ENCODE measurements around the gene ARAP1.
A peak's percentile ranks its signal among the peaks of the same experiment; 100 is the strongest.

The ARAP1 gene

DNA sequence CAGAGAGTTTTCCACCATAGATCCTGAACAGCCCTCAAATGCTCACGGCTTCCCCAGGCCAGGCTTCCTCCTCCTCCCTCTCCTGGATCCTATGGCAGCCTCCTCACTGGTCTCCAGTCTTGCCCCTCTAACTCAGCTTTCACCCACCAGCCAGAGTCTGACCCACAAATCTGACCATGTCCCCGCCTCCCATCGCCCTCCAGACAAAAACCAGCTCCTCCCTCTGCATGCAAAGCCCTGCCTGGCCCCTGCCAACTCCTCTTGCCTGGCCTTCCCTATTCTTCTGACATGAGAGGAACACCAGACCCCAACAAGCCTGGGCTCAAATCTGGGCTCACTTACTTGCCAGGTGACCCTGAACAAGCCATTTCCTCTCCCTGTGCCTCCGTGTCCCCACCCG lies 45.6 kb downstream of the ARAP1 start:
- no peak for DNase-seq (ENCODE audit: low read depth in 1 of 2, low spot score in 1 of 2)
- in situ Hi-C loops (cut with HindIII; ENCODE audit: low pct_unique_long_range_greater_than_20kb, low sequenced_read_pairs), result no loop called here
- TF ChIP-seq JUND (IDR thresholded peaks at IDR 0.05; ENCODE audit: low read depth), result no peak

- in situ Hi-C loops (cut with HindIII; ENCODE audit: low pct_unique_long_range_greater_than_20kb, low sequenced_read_pairs), result no loop called here
- no peak for TF ChIP-seq JUND (IDR thresholded peaks at IDR 0.05; ENCODE audit: low read depth)
- no peak for DNase-seq (ENCODE audit: low read depth in 1 of 2, low spot score in 1 of 2)
These were observed 46.5 kb downstream of the ARAP1 start for GRCh38 chr11:72705442-72706365.

DNA sequence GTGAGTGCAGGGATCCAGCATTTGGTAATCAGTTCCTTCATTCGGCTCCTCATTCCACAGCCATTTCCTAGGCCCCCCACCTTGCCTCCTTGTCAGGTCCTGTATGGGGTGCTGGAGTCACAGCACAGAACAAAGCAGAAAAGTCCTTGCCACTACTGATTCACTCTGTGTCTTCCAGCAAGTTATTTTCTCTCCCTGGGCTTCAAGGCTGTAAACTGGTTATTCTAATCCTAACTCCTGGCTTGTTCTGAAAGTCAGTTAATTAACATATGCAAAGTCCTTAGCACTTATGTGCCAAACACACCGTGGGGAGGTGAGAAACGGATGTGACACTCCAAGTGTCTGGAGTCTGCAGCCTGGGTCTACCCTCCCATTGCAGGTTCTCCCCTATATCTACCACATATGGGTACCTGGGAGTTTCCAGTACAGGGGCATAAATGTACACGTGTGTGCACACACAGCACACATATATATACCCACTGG lies 47.4 kb downstream of the ARAP1 start:
- no peak for DNase-seq (ENCODE audit: low read depth in 1 of 2, low spot score in 1 of 2)
- TF ChIP-seq JUND (IDR thresholded peaks at IDR 0.05; ENCODE audit: low read depth), result no peak
- in situ Hi-C loops (cut with HindIII; ENCODE audit: low pct_unique_long_range_greater_than_20kb, low sequenced_read_pairs), result no loop called here

- in situ Hi-C loops (cut with HindIII; ENCODE audit: low pct_unique_long_range_greater_than_20kb, low sequenced_read_pairs), result no loop called here
These were observed 48.0 kb downstream of the ARAP1 start for GRCh38 chr11:72704028-72704782.

DNA sequence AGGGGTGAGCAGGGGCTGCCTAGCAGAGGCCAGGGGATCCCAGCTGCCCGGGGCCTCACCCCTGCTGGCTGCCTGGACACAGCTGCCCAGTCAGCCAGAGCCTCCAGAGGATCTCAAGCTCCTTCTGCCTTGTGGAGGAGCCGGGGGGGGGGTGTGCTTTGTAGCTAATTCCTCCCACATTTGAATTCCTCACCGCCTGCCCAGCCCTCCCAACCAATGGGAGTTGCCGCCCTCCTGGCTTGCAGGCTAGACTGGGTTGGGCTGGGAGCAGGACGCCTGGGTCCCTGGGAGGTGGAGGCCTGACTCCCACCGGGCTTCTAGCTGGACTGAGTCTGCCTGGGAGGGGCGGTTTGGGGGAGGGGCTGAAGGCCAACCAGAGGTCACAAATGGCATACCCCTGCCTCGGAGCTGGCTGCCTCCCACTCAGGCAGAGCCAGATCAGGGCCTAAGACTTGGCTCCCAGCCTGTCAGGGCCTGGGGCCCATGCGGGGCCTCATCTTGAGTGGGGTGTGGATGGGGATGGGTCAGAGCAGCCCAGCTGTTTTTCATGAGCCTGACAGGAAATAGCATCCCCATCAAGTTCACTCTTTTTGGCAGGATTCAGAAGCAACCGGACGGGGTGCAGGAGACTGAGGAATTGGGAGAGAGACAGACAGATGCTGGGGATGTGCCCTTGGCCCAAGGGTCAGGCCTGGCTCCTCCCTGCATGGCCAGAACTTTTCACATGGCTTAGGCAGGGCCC lies 48.8 kb downstream of the ARAP1 start:
- peak; percentile 81 to 88 for DNase-seq (ENCODE audit: low read depth in 1 of 2, low spot score in 1 of 2)
- no peak for TF ChIP-seq JUND (IDR thresholded peaks at IDR 0.05; ENCODE audit: low read depth)
- in situ Hi-C loops (cut with HindIII; ENCODE audit: low pct_unique_long_range_greater_than_20kb, low sequenced_read_pairs), result no loop called here

More at GRCh38 chr11:72704028-72704782, 48.0 kb downstream of the ARAP1 start:
- no peak for TF ChIP-seq JUND (IDR thresholded peaks at IDR 0.05; ENCODE audit: low read depth)
- DNase-seq (ENCODE audit: low read depth in 1 of 2, low spot score in 1 of 2), result no peak

GRCh38 chr11:72702577-72703241 lies 49.5 kb downstream of the ARAP1 start:
- TF ChIP-seq JUND (IDR thresholded peaks at IDR 0.05; ENCODE audit: low read depth), result no peak
- no peak for DNase-seq (ENCODE audit: low read depth in 1 of 2, low spot score in 1 of 2)
- in situ Hi-C loops (cut with HindIII; ENCODE audit: low pct_unique_long_range_greater_than_20kb, low sequenced_read_pairs), result no loop called here

- in situ Hi-C loops (cut with HindIII; ENCODE audit: low pct_unique_long_range_greater_than_20kb, low sequenced_read_pairs), result no loop called here
- DNase-seq (ENCODE audit: low read depth in 1 of 2, low spot score in 1 of 2), result no peak
- TF ChIP-seq JUND (IDR thresholded peaks at IDR 0.05; ENCODE audit: low read depth), result no peak
These were observed 50.1 kb downstream of the ARAP1 start for GRCh38 chr11:72702096-72702495.

DNA sequence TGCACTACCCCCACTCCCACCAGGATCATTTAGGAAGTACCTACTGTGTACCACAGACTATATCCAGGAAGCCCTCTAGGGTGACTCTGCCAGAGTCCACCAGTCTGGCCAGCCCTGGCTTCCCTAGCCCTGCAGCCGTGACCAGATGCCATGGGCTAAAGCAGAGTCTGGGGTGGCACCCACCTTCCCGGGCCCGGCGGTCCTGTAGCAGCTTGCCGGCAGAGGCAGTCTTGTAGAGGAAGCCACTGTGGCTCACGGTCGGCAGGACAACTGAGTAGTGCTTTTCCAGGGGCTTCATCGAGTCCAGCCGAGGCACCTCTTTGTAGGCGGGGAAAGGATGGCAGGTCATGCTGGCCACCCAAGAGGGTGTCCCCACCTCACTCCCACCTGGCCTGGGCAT lies 50.7 kb downstream of the ARAP1 start:
- no peak for DNase-seq (ENCODE audit: low read depth in 1 of 2, low spot score in 1 of 2)
- TF ChIP-seq JUND (IDR thresholded peaks at IDR 0.05; ENCODE audit: low read depth), result no peak
- in situ Hi-C loops (cut with HindIII; ENCODE audit: low pct_unique_long_range_greater_than_20kb, low sequenced_read_pairs), result no loop called here

DNA sequence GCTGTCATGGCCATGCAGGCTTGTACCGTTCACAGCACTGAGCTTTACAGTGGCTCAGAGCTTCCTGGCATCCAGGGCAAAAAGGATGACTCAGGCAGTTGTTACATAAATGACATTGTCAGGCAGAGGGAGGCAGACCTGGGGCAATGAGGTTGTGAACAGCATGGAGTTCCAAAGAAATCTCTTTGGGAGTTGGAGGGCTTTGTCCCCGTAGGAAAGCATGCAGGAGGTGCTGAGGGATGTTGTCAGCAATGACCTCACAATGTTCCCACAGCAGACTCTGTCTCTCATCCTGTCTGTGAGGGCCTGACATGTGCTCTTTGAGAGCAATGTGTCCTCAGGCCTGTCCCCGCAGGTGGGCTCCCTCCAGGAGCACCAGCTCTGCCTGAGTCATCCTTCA lies 52.1 kb downstream of the ARAP1 start:
- in situ Hi-C loops (cut with HindIII; ENCODE audit: low pct_unique_long_range_greater_than_20kb, low sequenced_read_pairs), result no loop called here
- no peak for TF ChIP-seq JUND (IDR thresholded peaks at IDR 0.05; ENCODE audit: low read depth)
- no peak for DNase-seq (ENCODE audit: low read depth in 1 of 2, low spot score in 1 of 2)

DNA sequence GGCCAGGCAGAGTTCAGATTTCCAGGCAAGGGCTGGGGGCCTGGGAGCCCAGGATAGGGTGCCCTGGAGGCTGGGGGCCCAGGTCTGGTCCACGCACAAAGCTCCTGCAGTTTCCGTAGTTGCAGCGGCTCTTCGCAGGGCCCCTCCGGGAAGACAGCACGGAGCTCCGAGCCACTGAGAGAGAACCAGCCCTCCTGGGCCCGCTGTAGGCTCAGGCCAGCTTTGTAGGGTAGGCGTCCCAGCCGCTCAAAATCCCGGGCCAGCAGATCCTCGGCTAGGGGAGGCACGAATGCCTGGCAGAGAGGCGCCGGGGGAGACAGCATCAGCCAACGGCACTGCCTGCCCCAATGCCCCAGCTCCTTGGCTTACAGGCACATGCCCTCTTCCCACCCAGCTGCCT lies 54.4 kb downstream of the ARAP1 start:
- no peak for TF ChIP-seq JUND (IDR thresholded peaks at IDR 0.05; ENCODE audit: low read depth)
- DNase-seq (ENCODE audit: low read depth in 1 of 2, low spot score in 1 of 2), result no peak
- in situ Hi-C loops (cut with HindIII; ENCODE audit: low pct_unique_long_range_greater_than_20kb, low sequenced_read_pairs), result no loop called here

DNA sequence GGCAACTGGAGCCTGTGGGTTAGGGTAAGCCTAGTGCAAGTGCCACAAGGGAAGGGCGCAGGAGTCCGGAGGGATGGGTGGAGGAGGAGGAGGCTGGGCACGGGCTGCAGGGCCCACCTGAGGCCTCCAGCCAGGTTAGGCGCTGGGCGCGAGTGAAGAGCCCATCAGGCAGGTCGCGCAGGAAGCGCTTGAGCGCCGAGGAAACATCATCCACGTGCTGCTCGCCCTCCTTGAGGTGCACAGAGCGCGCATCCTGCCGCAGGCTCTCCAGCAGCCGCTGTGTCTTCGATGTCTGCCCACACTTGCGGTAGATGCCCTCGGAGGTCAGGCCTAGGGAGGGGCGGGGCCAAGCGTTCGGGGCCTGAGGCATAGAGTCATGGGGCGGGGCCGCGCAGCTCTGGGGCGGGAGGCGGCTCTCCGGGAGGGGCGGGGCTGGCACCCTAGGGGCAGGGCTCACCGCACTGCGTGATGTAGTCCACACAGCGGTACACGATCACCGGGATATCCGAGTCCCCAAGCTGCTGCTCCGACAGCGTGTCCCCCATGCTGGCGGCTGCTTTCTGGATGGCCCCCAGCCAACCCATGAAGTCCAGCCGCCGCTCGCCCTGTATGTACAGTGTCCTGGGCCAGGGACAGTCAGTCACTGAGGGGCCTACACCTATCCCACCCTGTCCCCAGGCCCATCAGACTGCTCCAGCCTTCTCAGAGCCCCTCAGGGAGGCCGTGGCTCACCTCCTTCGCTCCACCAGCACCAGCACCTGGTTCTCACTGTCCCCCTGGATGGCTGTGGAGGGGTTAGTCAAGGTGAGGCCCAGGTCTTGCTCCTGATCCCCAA lies 55.1 kb downstream of the ARAP1 start:
- no peak for TF ChIP-seq JUND (IDR thresholded peaks at IDR 0.05; ENCODE audit: low read depth)
- in situ Hi-C loops (cut with HindIII; ENCODE audit: low pct_unique_long_range_greater_than_20kb, low sequenced_read_pairs), result no loop called here
- DNase-seq (ENCODE audit: low read depth in 1 of 2, low spot score in 1 of 2), result no peak
